Kidney (tissue), 14 donors: ENCODE data around the gene PRODH2. TPM values are rescaled to one million over a fixed set of nuclear protein-coding genes. Genes with fewer than 3 reads are reported as not detected.
"Not testable (repeated sequence)": the region's sequence is repeated elsewhere in the genome, so short reads cannot be mapped to it uniquely, and the experiment has no call there.

Experiments used
- DNase-seq, 5 donors: peaks; one replicate each; pipeline ENCODE4 v3.0.0-alpha.2; 2013 to 2020
- FAIRE-seq: peaks from 2 replicates; lab custom pipeline; 2012; peaks lifted over from hg19 to GRCh38; lab: Jason Lieb, UNC
- H3K27ac ChIP-seq, 2 donors: one replicate each; pipeline ENCODE4 v1.7.0; 2013; ENCODE audit warnings: low read depth in 2 of 2, low read length in 2 of 2, inconsistent platforms in 1 of 2
- H3K27me3 ChIP-seq: one replicate; pipeline ENCODE4 v1.7.1; 2013; ENCODE audit warnings: low read length, inconsistent platforms; ENCODE audit not compliant: control insufficient read depth, insufficient read depth
- H3K36me3 ChIP-seq, 3 donors: one replicate each; pipeline versions ENCODE4 v1.7.0 to v1.7.1; 2013; ENCODE audit warnings: low read length in 3 of 3, control low read depth in 1 of 3, inconsistent platforms in 1 of 3; ENCODE audit not compliant: insufficient read depth in 3 of 3, control insufficient read depth in 2 of 3
- H3K4me1 ChIP-seq, 3 donors: one replicate each; pipeline versions ENCODE4 v1.7.0 to v1.7.1; 2013; ENCODE audit warnings: low read length in 3 of 3, inconsistent platforms in 1 of 3, low read depth in 1 of 3; ENCODE audit not compliant: control insufficient read depth in 2 of 3, insufficient read depth in 2 of 3
- H3K4me3 ChIP-seq, 3 donors: one replicate each; pipeline versions ENCODE4 v1.7.0 to v1.8.1; 2013; ENCODE audit warnings: low read length in 3 of 3, control low read depth in 1 of 3, inconsistent platforms in 1 of 3
- H3K9ac ChIP-seq, 3 donors: one replicate each; pipeline versions ENCODE4 v1.7.0 to v1.7.1; 2013; ENCODE audit warnings: low read length in 3 of 3, control low read depth in 1 of 3, inconsistent platforms in 1 of 3
- H3K9me3 ChIP-seq, 3 donors: one replicate each; pipeline versions ENCODE4 v1.7.0 to v1.7.1; 2013; ENCODE audit warnings: low read length in 3 of 3, control low read depth in 1 of 3, inconsistent platforms in 1 of 3; ENCODE audit not compliant: control insufficient read depth in 2 of 3, insufficient read depth in 1 of 3
- intact Hi-C: fragments of 100-400 bp; cut with DNase I; formaldehyde crosslinking; loops from one replicate; pipeline ENCODE4 v1.11.1; 2022
- polyA plus RNA-seq: library from polyadenylated mRNA; stranded (reverse); fragments of 350-450 nt; fragmentation: Illumina TruSeq; extraction: RNeasy Lipid Tissue Mini Kit (QIAGEN cat#74804); gene quantifications from one replicate; pipeline ENCODE4 v1.2.3, GENCODE V29; 2014; ENCODE audit warnings: low read depth, low replicate concordance; ENCODE audit not compliant: insufficient read depth
- total RNA-seq: library from RNA; stranded (reverse); fragmentation: NEBNext Ultra II Directional; extraction: Animal tissue kit (Norgen Biotek cat#: 25700); gene quantifications from one replicate; pipeline ENCODE4 v1.2.1, GENCODE V29; 2021
- TF ChIP-seq, protein P1 (sequence below): IDR thresholded peaks from 3 replicates; pipeline ENCODE4 v1.5.1; 2012; ENCODE audit warnings: mild to moderate bottlenecking, moderate library complexity, borderline replicate concordance; ENCODE audit not compliant: insufficient read depth; ENCODE audit errors: extremely low read depth
- donor health status: control.
- donor health status: control.
- donor health status: control.
- donor health status: control.
- donor health status: control.
- donor health status: DM: yes; HTN: yes; CAD: no.
- donor health status: Normal renal cell carcinoma (clear cell type).

PRODH2 gene
- total and polyA plus RNA-seq, 2 donors from 2014 or later = 9.0 to 409 TPM

DNA sequence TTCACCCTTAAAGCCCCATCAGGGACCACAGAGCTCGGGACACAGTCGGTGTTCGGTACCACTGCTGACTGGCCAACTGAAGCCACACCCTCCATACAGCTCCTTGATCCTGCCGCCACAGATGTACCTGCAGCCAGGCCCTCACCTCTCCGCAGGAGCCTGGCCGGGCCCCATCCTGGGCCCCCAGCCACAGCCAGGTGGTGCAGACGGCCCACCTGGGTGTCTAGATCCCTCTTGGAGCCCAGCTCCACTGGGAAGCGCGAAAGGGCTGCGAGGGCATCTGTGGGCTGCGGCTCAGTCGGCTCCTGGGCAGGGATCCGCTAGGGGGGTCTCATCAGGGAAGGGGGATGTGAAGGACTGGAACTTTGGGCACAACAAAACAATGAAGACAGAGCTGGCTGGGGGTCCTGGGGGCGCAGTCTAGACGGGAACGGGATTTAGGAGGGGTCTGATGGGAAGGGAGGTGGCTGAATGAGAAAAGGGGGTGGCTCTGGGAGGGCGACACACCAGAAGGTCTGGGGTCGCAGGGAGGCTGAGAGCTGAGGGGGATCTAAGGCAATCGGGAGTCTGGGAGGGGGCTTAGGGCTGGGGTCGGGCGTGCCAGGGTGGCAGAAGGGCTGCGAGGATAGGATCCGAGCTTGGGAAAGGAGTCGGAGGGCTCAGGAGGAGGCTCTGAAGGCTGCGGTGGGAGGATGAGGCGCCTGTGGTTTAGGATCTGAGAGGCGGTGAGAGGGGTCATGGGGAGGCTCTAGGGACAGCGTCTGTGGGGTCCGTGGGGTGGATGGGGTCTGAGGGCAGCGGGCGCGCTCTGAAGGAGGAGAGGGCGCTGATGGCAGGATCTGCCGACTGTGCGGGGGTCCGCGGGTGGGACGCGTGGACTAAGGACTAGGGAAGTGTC lies 15.8 kb downstream of the PRODH2 start:
- Histone ChIP-seq H3K9me3 (no peaks in the 10 kb centered on the region), H3K9ac (no peak overlapping the region), H3K4me3 (no peak overlapping the region), H3K27ac (no peak overlapping the region), H3K27me3 (peaks cover 2% of the 10 kb centered on the region), H3K4me1 (no peaks in the 10 kb centered on the region), H3K36me3 (no peaks in the 10 kb centered on the region)
- intact Hi-C loops = no loop called here
- no peak for DNase-seq
- no peak for FAIRE-seq
- TF ChIP-seq, protein P1, sequence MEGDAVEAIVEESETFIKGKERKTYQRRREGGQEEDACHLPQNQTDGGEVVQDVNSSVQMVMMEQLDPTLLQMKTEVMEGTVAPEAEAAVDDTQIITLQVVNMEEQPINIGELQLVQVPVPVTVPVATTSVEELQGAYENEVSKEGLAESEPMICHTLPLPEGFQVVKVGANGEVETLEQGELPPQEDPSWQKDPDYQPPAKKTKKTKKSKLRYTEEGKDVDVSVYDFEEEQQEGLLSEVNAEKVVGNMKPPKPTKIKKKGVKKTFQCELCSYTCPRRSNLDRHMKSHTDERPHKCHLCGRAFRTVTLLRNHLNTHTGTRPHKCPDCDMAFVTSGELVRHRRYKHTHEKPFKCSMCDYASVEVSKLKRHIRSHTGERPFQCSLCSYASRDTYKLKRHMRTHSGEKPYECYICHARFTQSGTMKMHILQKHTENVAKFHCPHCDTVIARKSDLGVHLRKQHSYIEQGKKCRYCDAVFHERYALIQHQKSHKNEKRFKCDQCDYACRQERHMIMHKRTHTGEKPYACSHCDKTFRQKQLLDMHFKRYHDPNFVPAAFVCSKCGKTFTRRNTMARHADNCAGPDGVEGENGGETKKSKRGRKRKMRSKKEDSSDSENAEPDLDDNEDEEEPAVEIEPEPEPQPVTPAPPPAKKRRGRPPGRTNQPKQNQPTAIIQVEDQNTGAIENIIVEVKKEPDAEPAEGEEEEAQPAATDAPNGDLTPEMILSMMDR = no peak

- FAIRE-seq, H3K4me1 ChIP-seq, DNase-seq, H3K27ac ChIP-seq, intact Hi-C loops, H3K36me3 ChIP-seq, H3K9ac ChIP-seq, H3K9me3 ChIP-seq, H3K4me3 ChIP-seq, H3K27me3 ChIP-seq: not testable (repeated sequence)
These were observed 17.1 kb downstream of the PRODH2 start for GRCh38 chr19:35795564-35795963.

DNA sequence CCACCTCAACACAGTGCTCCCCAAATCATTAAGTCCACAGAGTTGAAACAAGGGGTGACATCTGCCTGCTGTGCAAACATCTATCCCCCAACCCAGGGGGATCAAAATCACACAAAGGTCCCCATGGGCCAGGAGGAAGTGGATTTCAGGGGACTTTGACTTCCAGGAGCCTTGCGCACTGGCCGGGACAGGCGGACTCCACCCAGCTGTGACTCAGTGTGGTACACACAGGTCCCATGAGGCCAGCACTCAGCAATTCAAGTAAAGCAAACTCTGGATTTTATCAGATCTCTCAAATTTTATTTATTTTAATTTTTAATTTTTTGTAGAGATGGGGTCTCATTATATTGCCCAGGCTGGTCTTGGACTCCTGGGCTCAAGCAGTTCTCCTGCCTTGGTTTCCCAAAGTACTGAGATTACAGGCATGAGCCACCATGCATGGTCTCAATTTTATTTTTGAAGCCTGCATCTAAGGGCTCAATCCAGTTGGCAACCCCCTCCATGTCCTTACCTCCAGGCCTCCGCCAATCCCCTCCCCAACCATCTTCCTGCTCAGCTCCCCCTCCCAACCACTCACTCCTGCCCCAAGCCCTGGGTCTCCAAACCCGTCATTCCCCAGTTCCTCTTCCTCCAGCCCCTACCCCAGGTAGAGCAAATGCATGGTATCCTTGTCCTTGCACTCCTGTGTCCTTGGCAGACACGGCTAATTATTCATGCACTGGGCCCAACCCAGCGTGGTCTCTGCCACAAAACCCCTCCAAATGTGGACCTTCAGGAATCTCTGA lies 19.1 kb downstream of the PRODH2 start:
- no peak overlapping the region for H3K27ac ChIP-seq
- H3K36me3 ChIP-seq = no peaks in the 10 kb centered on the region
- intact Hi-C loops = no loop called here
- no peak overlapping the region for H3K9ac ChIP-seq
- no peaks in the 10 kb centered on the region for H3K9me3 ChIP-seq
- no peaks in the 10 kb centered on the region for H3K4me1 ChIP-seq
- H3K4me3 ChIP-seq = no peak overlapping the region
- TF ChIP-seq, protein P1 = no peak
- FAIRE-seq (no peak), DNase-seq (no peak)
- H3K27me3 ChIP-seq = peaks cover 2% of the 10 kb centered on the region

GRCh38 chr19:35792888-35793287 lies 19.8 kb downstream of the PRODH2 start:
- Histone ChIP-seq H3K4me3 (no peak overlapping the region), H3K9me3 (no peaks in the 10 kb centered on the region), H3K4me1 (no peaks in the 10 kb centered on the region), H3K9ac (no peak overlapping the region), H3K36me3 (no peaks in the 10 kb centered on the region), H3K27ac (no peak overlapping the region), H3K27me3 (peaks cover 2% of the 10 kb centered on the region)
- DNase-seq (no peak), FAIRE-seq (no peak)
- TF ChIP-seq, protein P1 = no peak
- intact Hi-C loops = no loop called here
